HG03342 (cell line): ENCODE data around the gene P2RX6.
"Not testable (repeated sequence)": the region's sequence is repeated elsewhere in the genome, so short reads cannot be mapped to it uniquely, and the experiment has no call there.

Source experiments
- ATAC-seq: cut with Tn5 transposase; IDR thresholded peaks from one replicate; pipeline ENCODE4 v1.9.1; 2021; ENCODE audit warnings: mild to moderate bottlenecking, moderate library complexity; ENCODE audit not compliant: unreplicated experiment

The P2RX6 gene

GRCh38 chr22:21014726-21015465, at the start of gene P2RX6:
P2RX6 (plus strand) TSS chr22:21015165; CDS start chr22:21015175, 10 bp downstream.
- no peak for ATAC-seq

- ATAC-seq = no peak
These were observed 48.8 kb upstream of the P2RX6 start for GRCh38 chr22:20965888-20966855.

- no peak for ATAC-seq
These were observed 47.9 kb upstream of the P2RX6 start, which contains the start of gene AIFM3 for GRCh38 chr22:20966883-20967696. AIFM3 (plus strand) TSS chr22:20967255; CDS start chr22:20967945, 690 bp downstream.

GRCh38 chr22:20967697-20968211, 47.2 kb upstream of the P2RX6 start:
- no peak for ATAC-seq

GRCh38 chr22:20968281-20968977, 46.5 kb upstream of the P2RX6 start:
- no peak for ATAC-seq

- ATAC-seq = no peak
These were observed 43.9 kb upstream of the P2RX6 start for GRCh38 chr22:20970939-20971657.

GRCh38 chr22:20972014-20972694, 42.8 kb upstream of the P2RX6 start:
- ATAC-seq = not testable (repeated sequence)

GRCh38 chr22:20972933-20973577, 41.9 kb upstream of the P2RX6 start:
- ATAC-seq = no peak

GRCh38 chr22:20973634-20974286, 41.2 kb upstream of the P2RX6 start:
- no peak for ATAC-seq

- no peak for ATAC-seq
These were observed 40.5 kb upstream of the P2RX6 start for GRCh38 chr22:20974336-20974955.

- no peak for ATAC-seq
These were observed 39.2 kb upstream of the P2RX6 start for GRCh38 chr22:20975541-20976290.

GRCh38 chr22:20976291-20976877, 38.6 kb upstream of the P2RX6 start:
- ATAC-seq = no peak

- ATAC-seq = no peak
These were observed 37.9 kb upstream of the P2RX6 start for GRCh38 chr22:20977019-20977418.

- no peak for ATAC-seq
These were observed 37.3 kb upstream of the P2RX6 start for GRCh38 chr22:20977516-20978170.

GRCh38 chr22:20978419-20978818, 36.5 kb upstream of the P2RX6 start:
- ATAC-seq = no peak
